WTC11 (cell line): ENCODE measurements around the gene TBC1D17. TPM values are rescaled to one million over a fixed set of nuclear protein-coding genes. Genes with fewer than 3 reads are reported as not detected.

Source experiments
- ATAC-seq: fragments of 200-7000 bp; cut with Tn5 transposase; 2 replicates; pipeline ENCODE4 v1.10.0; 2021; ENCODE audit warnings: mild to moderate bottlenecking, moderate library complexity
- CTCF ChIA-PET: fragments of 300-600 bp; sonication (Branson Sonifier 250); formaldehyde crosslinking; loops from one replicate; lab custom pipeline; 2021; ENCODE audit warnings: antibody characterized with exemption; lab: Charles Lee
- POLR2A ChIA-PET: fragments of 350-600 bp; sonication (Branson Sonifier 250); formaldehyde crosslinking; loops from one replicate; lab custom pipeline; 2021; ENCODE audit warnings: antibody characterized with exemption; lab: Charles Lee
- DNase-seq: peaks from one replicate; pipeline ENCODE4 v3.0.0; 2021; ENCODE audit warnings: low spot score
- H3K27ac Mint-ChIP-seq: 2 replicates; pipeline ENCODE4 v1.8.0; 2021; ENCODE audit warnings: mixed read lengths
- H3K27me3 Mint-ChIP-seq: 2 replicates; pipeline ENCODE4 v1.8.0; 2021; ENCODE audit warnings: low read depth, mild to moderate bottlenecking, moderate library complexity, mixed read lengths
- H3K36me3 Mint-ChIP-seq: 2 replicates; pipeline ENCODE4 v1.8.0; 2021; ENCODE audit warnings: mixed read lengths
- H3K4me1 Mint-ChIP-seq: 2 replicates; pipeline ENCODE4 v1.8.0; 2022; ENCODE audit warnings: mixed read lengths
- H3K4me3 Mint-ChIP-seq: 2 replicates; pipeline ENCODE4 v1.8.0; 2021; ENCODE audit warnings: mild to moderate bottlenecking, moderate library complexity, mixed read lengths
- H3K9me3 Mint-ChIP-seq: 2 replicates; pipeline ENCODE4 v1.8.0; 2021; ENCODE audit warnings: mixed read lengths
- ATF3 ChIP-seq: sonication (generic); formaldehyde crosslinking; conservative IDR thresholded peaks from 2 replicates; pipeline ENCODE4 v1.8.1; 2022; ENCODE audit warnings: mild to moderate bottlenecking, missing genetic modification reagents
- CREB1 ChIP-seq: sonication (generic); formaldehyde crosslinking; IDR thresholded peaks from 2 replicates; pipeline ENCODE4 v1.8.0; 2023; ENCODE audit warnings: mild to moderate bottlenecking, missing genetic modification reagents
- ESRRA ChIP-seq: sonication (generic); formaldehyde crosslinking; IDR thresholded peaks from 2 replicates; pipeline ENCODE4 v1.8.1; 2022; ENCODE audit warnings: mild to moderate bottlenecking, missing genetic modification reagents, borderline replicate concordance
- FOXJ3 ChIP-seq: sonication (generic); formaldehyde crosslinking; IDR thresholded peaks from 2 replicates; pipeline ENCODE4 v1.9.0; 2021; ENCODE audit warnings: missing genetic modification reagents, mild to moderate bottlenecking, borderline replicate concordance
- FOXP1 ChIP-seq: sonication (generic); formaldehyde crosslinking; IDR thresholded peaks from 2 replicates; pipeline ENCODE4 v1.8.0; 2022; ENCODE audit warnings: missing genetic modification reagents, mild to moderate bottlenecking, moderate library complexity, borderline replicate concordance
- FOXP4 ChIP-seq: sonication (generic); formaldehyde crosslinking; IDR thresholded peaks from 2 replicates; pipeline ENCODE4 v1.8.0; 2022; ENCODE audit warnings: mild to moderate bottlenecking, missing genetic modification reagents
- GTF2I ChIP-seq: fragments of 250-450 bp; sonication (Bioruptor Pico); conservative IDR thresholded peaks from 2 replicates; pipeline ENCODE4 v1.4.0; 2021; ENCODE audit warnings: mild to moderate bottlenecking
- MYBL2 ChIP-seq: sonication (generic); formaldehyde crosslinking; IDR thresholded peaks from 2 replicates; pipeline ENCODE4 v1.8.1; 2023; ENCODE audit warnings: mild to moderate bottlenecking, moderate library complexity, missing genetic modification reagents
- NFE2L1 ChIP-seq: sonication (generic); formaldehyde crosslinking; IDR thresholded peaks from 2 replicates; pipeline ENCODE4 v1.8.1; 2023; ENCODE audit warnings: missing genetic modification reagents
- NR2C2 ChIP-seq: sonication (generic); formaldehyde crosslinking; IDR thresholded peaks from 2 replicates; pipeline ENCODE4 v1.8.0; 2022; ENCODE audit warnings: mild to moderate bottlenecking, missing genetic modification reagents
- OVOL2 ChIP-seq: fragments of 250-450 bp; sonication (Bioruptor Pico); IDR thresholded peaks from 2 replicates; pipeline ENCODE4 v1.9.0; 2021; ENCODE audit warnings: mild to moderate bottlenecking, borderline replicate concordance
- RELA ChIP-seq: sonication (generic); formaldehyde crosslinking; IDR thresholded peaks from 2 replicates; pipeline ENCODE4 v1.8.1; 2022; ENCODE audit warnings: missing genetic modification reagents, mild to moderate bottlenecking, borderline replicate concordance
- SMAD3 ChIP-seq: sonication (generic); formaldehyde crosslinking; IDR thresholded peaks from 2 replicates; pipeline ENCODE4 v1.8.0; 2022; ENCODE audit warnings: missing genetic modification reagents, mild to moderate bottlenecking, borderline replicate concordance
- SOX15 ChIP-seq: fragments of 250-450 bp; sonication (Bioruptor Pico); IDR thresholded peaks from 2 replicates; pipeline ENCODE4 v1.9.0; 2021; ENCODE audit warnings: mild to moderate bottlenecking
- TEAD4 ChIP-seq: sonication (generic); formaldehyde crosslinking; IDR thresholded peaks from 2 replicates; pipeline ENCODE4 v1.8.0; 2022; ENCODE audit warnings: mild to moderate bottlenecking, missing genetic modification reagents
- USF2 ChIP-seq: sonication (generic); formaldehyde crosslinking; IDR thresholded peaks from 2 replicates; pipeline ENCODE4 v1.8.1; 2023; ENCODE audit warnings: mild to moderate bottlenecking, missing genetic modification reagents, moderate library complexity
- ZBTB21 ChIP-seq: sonication (generic); formaldehyde crosslinking; IDR thresholded peaks from 2 replicates; pipeline ENCODE4 v1.8.1; 2023; ENCODE audit warnings: mild to moderate bottlenecking, missing genetic modification reagents, borderline replicate concordance
- ZNF232 ChIP-seq: sonication (generic); formaldehyde crosslinking; IDR thresholded peaks from 2 replicates; pipeline ENCODE4 v1.8.0; 2022; ENCODE audit warnings: mild to moderate bottlenecking, missing genetic modification reagents
- ZNF281 ChIP-seq: sonication (generic); formaldehyde crosslinking; IDR thresholded peaks from 2 replicates; pipeline ENCODE4 v1.8.0; 2023; ENCODE audit warnings: mild to moderate bottlenecking, missing genetic modification reagents
- ZNF671 ChIP-seq: fragments of 250-450 bp; sonication (Bioruptor Pico); IDR thresholded peaks from 2 replicates; pipeline ENCODE4 v1.8.0; 2021; ENCODE audit warnings: mild to moderate bottlenecking
- total RNA-seq: library from RNA; stranded (reverse); gene quantifications from 3 replicates; pipeline ENCODE4 v1.2.3, GENCODE V29; 2021
- TF ChIP-seq, protein P1 (sequence below): fragments of 200-600 bp; IDR thresholded peaks from 2 replicates; pipeline ENCODE4 v1.8.0; 2022; ENCODE audit warnings: antibody characterized with exemption
- TF ChIP-seq, protein P2 (sequence below): sonication (generic); formaldehyde crosslinking; IDR thresholded peaks from 2 replicates; pipeline ENCODE4 v1.8.1; 2023; ENCODE audit warnings: mild to moderate bottlenecking, missing genetic modification reagents
- TF ChIP-seq, protein P3 (sequence below): fragments of 250-450 bp; sonication (Bioruptor Pico); IDR thresholded peaks from 2 replicates; pipeline ENCODE4 v2.1.2; 2022; ENCODE audit warnings: mild to moderate bottlenecking, moderate library complexity

Gene TBC1D17
- total RNA-seq, 1 experiment from 2014 or later: 52.8 TPM

DNA sequence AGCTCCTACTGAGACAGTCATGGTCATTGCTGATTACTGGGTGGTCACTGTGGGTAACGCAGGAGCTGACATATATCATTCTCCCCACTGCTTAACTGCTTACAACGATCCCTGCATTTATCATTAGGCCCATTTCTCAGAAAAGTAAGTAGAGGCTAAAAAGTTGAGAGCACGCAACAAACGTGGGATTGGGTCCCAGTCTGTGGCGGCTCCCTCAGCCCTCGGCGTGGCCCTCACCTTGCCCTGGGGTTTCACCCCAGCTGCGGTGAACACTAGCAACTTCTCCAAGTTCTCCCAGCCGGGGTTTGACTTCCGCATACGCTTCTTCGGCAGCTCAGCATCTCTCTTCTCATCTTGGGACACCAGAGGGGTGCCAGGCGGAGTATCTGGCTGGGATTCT lies 12.6 kb upstream of the TBC1D17 start:
- peaks cover 3% of the 10 kb centered on the region; the same call in 1 of the 2 replicates for H3K9me3 Mint-ChIP-seq
- no peak overlapping the region for H3K4me3 Mint-ChIP-seq
- H3K27ac Mint-ChIP-seq: peak overlapping the region; percentile 67
- ATAC-seq (no peak), DNase-seq (no peak)
- peaks cover 32% of the 10 kb centered on the region for H3K4me1 Mint-ChIP-seq
- ChIA-PET CTCF (interaction anchor here (0.6 to 2.6 kb wide), 9 partner anchors 11 to 1359 kb away, joined by 3 to 12 read pairs (median 4); partner anchors contain the start of gene PTOV1), POLR2A (interaction anchor here (0.7 to 1.8 kb wide), 9 partner anchors 8 to 1598 kb away, joined by 3 to 10 read pairs (median 6); partner anchors contain the start of genes AKT1S1, ATF5, FUZ and NUP62)
- H3K36me3 Mint-ChIP-seq: peaks cover 26% of the 10 kb centered on the region
- no peaks in the 10 kb centered on the region for H3K27me3 Mint-ChIP-seq
- TF ChIP-seq MYBL2 (CRISPR knock-in tag) (no peak), GTF2I (CRISPR knock-in tag) (peak; percentile 68; the same call in 1 of the 2 replicates)

GRCh38 chr19:49866933-49867782 lies 10.3 kb upstream of the TBC1D17 start, which contains the start of gene PNKP:
Gene PNKP, minus strand, starts transcription at chr19:49867576. Its CDS starts 372 bp downstream, at chr19:49867204.
- H3K27ac Mint-ChIP-seq: peak within 1 kb of the TSS; percentile 97
- no peaks in the 10 kb centered on the region for H3K27me3 Mint-ChIP-seq
- peaks cover 21% of the 10 kb centered on the region for H3K36me3 Mint-ChIP-seq
- CTCF ChIA-PET: interaction anchor here (0.6 to 2.6 kb wide), 8 partner anchors 10 to 201 kb away, joined by 3 to 10 read pairs (median 4); partner anchors contain the start of genes AKT1S1, FUZ and PTOV1
- DNase-seq (peak; percentile 87), ATAC-seq (peak; percentile 21)
- no peak within 1 kb of the TSS for H3K4me3 Mint-ChIP-seq
- H3K9me3 Mint-ChIP-seq: peaks cover 3% of the 10 kb centered on the region; the same call in 1 of the 2 replicates
- peaks cover 29% of the 10 kb centered on the region for H3K4me1 Mint-ChIP-seq
- POLR2A ChIA-PET: interaction anchor here (0.6 to 1.5 kb wide), 7 partner anchors 9 to 191 kb away, joined by 3 to 7 read pairs (median 4); partner anchors contain the start of gene PTOV1
- TF ChIP-seq ZNF232 (CRISPR knock-in tag): no peak; the same call in 1 of the 2 replicates
- no peak for TF ChIP-seq SMAD3 (CRISPR knock-in tag)
- TF ChIP-seq, protein P1, sequence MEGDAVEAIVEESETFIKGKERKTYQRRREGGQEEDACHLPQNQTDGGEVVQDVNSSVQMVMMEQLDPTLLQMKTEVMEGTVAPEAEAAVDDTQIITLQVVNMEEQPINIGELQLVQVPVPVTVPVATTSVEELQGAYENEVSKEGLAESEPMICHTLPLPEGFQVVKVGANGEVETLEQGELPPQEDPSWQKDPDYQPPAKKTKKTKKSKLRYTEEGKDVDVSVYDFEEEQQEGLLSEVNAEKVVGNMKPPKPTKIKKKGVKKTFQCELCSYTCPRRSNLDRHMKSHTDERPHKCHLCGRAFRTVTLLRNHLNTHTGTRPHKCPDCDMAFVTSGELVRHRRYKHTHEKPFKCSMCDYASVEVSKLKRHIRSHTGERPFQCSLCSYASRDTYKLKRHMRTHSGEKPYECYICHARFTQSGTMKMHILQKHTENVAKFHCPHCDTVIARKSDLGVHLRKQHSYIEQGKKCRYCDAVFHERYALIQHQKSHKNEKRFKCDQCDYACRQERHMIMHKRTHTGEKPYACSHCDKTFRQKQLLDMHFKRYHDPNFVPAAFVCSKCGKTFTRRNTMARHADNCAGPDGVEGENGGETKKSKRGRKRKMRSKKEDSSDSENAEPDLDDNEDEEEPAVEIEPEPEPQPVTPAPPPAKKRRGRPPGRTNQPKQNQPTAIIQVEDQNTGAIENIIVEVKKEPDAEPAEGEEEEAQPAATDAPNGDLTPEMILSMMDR: no peak
- TF ChIP-seq OVOL2 (CRISPR knock-in tag): no peak
- TF ChIP-seq NFE2L1 (CRISPR knock-in tag): peak; percentile 27; the same call in 1 of the 2 replicates
- no peak for TF ChIP-seq SOX15 (CRISPR knock-in tag)
- peak; percentile 81 for TF ChIP-seq USF2 (CRISPR knock-in tag)
- no peak for TF ChIP-seq ESRRA (CRISPR knock-in tag)
- TF ChIP-seq, protein P2, sequence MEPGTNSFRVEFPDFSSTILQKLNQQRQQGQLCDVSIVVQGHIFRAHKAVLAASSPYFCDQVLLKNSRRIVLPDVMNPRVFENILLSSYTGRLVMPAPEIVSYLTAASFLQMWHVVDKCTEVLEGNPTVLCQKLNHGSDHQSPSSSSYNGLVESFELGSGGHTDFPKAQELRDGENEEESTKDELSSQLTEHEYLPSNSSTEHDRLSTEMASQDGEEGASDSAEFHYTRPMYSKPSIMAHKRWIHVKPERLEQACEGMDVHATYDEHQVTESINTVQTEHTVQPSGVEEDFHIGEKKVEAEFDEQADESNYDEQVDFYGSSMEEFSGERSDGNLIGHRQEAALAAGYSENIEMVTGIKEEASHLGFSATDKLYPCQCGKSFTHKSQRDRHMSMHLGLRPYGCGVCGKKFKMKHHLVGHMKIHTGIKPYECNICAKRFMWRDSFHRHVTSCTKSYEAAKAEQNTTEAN (CRISPR knock-in tag): no peak
- TF ChIP-seq ATF3: no peak
- TF ChIP-seq NR2C2 (CRISPR knock-in tag): 0 out of 2 replicates have a peak, but pooled peaks have one; percentile 47
- no peak for TF ChIP-seq TEAD4 (CRISPR knock-in tag)
- TF ChIP-seq ZNF281 (CRISPR knock-in tag): no peak
- TF ChIP-seq FOXP4 (CRISPR knock-in tag): peak; percentile 85; the same call in 1 of the 2 replicates
- no peak for TF ChIP-seq RELA (CRISPR knock-in tag)
- no peak for TF ChIP-seq FOXJ3 (CRISPR knock-in tag)
- TF ChIP-seq ZNF671: no peak
- TF ChIP-seq ZBTB21 (CRISPR knock-in tag): no peak
- TF ChIP-seq FOXP1: peak; percentile 72; the same call in 1 of the 2 replicates
- no peak for TF ChIP-seq CREB1 (CRISPR knock-in tag)
- TF ChIP-seq, protein P3, sequence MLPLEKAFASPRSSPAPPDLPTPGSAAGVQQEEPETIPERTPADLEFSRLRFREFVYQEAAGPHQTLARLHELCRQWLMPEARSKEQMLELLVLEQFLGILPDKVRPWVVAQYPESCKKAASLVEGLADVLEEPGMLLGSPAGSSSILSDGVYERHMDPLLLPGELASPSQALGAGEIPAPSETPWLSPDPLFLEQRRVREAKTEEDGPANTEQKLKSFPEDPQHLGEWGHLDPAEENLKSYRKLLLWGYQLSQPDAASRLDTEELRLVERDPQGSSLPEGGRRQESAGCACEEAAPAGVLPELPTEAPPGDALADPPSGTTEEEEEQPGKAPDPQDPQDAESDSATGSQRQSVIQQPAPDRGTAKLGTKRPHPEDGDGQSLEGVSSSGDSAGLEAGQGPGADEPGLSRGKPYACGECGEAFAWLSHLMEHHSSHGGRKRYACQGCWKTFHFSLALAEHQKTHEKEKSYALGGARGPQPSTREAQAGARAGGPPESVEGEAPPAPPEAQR (CRISPR knock-in tag): no peak
